GM18526 (cell line): ENCODE measurements around the gene VWA2.

ENCODE experiments used
- POLR2A ChIP-seq: IDR thresholded peaks from 3 replicates; pipeline ENCODE4 v1.6.1; 2011; ENCODE audit not compliant: insufficient read length; ENCODE audit errors: extremely low read depth

Gene VWA2

DNA sequence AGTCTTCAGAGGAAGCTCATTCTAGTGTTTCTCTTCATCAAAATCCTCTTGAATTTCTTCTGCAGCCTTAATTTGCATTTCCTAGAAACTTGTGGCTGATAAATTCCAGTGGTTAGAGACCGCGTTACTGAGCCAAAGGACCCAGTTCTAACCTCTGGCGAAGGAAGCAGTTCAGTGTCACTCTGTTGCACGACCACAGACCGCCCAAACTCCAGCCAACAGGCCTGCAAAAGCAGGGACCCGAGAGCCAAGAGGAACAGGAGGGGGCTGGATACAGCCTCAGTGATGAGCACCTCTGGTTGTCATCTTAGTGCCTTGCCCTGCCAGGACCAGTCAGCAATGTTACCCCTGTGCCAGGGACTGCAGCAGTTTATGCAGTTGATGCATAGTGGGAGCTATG is 95.2 kb downstream of the VWA2 start:
- no peak for TF ChIP-seq POLR2A

DNA sequence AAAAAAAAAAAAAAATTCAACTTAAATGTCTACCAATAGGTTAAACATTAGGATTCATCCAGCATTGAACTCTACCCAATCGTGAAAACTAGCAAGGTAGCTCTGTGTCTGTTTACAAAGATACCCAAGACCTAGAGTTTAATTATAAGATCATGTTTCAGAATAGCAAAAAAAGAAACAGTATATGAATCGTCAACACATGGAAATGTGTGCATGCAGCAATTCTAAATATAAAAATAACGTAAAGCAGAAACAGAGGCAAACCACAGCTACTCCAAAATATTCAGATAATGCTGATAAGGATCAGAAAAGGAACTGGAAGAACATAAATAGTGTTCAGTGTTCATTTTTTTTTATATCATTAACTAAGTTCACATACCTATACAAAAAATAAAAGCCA is 96.6 kb downstream of the VWA2 start:
- TF ChIP-seq POLR2A, result no peak

DNA sequence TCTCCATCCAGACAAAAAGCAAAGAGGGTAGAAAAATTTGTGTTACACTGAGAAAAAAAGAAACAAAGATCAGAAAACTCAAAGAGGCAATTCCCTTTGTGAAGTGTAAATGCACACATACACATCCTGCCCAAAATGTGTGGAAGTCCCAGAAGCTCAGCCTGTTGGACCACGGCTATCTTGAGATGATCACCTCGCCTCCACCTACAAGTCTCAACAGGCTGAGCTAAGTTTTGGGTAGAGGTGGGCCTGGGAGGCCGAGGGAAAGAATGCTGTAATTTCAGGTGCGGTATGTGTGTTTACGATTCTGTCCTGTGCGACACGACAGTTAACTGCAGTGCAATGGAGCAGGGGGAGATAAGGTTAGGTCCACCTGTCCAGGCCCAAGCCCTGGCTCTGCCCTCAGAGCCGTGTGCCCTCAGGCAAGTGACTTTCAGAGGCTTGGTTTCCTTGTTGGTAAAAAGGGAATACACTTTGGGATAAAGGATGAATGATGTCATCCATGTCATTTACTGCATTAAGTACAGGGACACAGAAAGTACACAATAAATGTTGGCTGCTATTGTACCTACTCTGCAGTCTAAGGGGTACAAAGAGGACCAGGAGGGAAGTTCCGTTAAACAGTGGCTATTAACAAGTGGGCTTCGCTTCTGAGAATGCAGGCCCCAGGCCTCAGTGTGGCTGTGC is 97.9 kb downstream of the VWA2 start:
- TF ChIP-seq POLR2A, result no peak

DNA sequence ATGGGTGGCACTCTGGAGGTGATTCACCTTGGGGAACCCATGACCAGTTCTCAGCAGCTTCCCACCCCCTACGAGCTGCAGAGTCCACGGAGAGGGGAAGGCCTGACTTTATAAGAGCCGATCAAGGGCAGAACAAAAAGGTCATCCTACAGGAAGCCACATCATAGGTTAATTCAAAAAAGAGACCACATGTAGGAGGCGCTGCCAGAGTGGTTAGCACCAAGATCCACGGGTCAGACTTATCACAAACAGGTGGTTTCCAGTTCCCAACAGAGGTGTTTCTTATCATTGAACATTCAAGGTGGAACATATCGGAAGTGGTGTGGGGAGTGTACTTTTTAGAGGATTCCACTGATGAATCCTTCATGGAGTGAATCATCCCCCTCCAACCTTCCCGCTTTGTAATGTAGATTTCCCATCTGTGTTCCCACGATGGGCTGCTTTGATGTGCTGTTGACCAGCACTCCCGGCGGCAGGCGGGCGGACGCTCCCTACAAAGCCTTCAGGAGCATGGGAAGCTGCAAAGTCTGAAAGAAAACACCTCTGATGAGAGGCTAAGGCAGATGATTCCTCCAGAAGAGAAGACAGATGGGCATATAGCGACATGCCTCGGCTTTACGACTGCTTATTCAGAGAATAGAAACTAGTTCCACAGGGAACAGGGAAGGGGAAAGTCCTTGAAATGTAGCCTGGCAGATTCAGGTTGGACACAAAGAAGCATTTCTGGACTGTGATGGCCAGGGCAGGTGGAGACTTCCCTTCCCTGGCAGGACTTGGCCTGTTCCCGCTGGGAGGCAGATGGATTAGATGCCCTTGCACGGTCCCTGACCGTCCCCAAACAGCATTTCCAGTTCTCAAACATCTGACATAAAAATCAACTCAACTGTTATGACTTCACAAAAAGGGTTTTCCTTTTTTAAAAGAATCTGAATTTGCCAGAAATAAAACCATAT is 98.7 kb downstream of the VWA2 start:
- TF ChIP-seq POLR2A, result no peak

DNA sequence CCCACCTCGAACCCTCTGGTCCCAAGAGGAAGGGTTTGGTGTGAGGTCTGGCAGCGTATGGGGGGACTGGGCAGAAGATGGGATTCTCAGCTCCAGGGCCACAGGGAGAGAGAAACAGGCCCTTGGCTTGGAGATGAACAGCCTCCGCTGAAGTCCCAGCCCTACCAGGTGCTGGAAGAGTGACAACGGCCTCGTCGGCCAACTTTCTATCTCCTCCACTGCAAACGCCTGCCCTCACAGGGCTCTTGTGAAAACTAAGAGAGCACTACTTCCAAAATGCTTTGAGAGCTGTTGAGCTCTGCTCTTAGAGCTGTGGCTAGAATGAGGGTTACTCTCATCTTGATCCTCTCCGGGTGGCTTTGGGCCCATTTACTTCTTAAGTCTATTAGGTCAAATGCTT is 101.8 kb downstream of the VWA2 start:
- TF ChIP-seq POLR2A, result no peak
